GM23338 (cell line): ENCODE measurements around the gene CLTA. TPM values are rescaled to one million over a fixed set of nuclear protein-coding genes. Genes with fewer than 3 reads are reported as not detected.

Source experiments
- ATAC-seq: fragments of 200-7000 bp; cut with Tn5 transposase; 3 replicates; pipeline ENCODE4 v1.9.1; 2020
- DNase-seq: peaks from one replicate; pipeline ENCODE4 v3.0.0-alpha.2; 2015; ENCODE audit warnings: low spot score
- H2AFZ ChIP-seq: fragments of 200-600 bp; sonication (generic); 2 replicates; pipeline ENCODE4 v1.8.0; 2016; ENCODE audit warnings: antibody characterized with exemption, mild to moderate bottlenecking, moderate library complexity
- H3F3A ChIP-seq: fragments of 200-600 bp; sonication (generic); replicated peaks from 2 replicates; pipeline ENCODE4 v1.8.0; 2017; ENCODE audit warnings: antibody characterized with exemption, mixed run types, low read depth
- H3K27ac ChIP-seq: fragments of 200-600 bp; sonication (generic); 2 replicates; pipeline ENCODE4 v1.6.1; 2016; ENCODE audit warnings: low read depth
- H3K27me3 ChIP-seq: fragments of 200-600 bp; sonication (generic); 2 replicates; pipeline ENCODE4 v1.8.0; 2016; ENCODE audit warnings: mild to moderate bottlenecking, mixed run types, moderate library complexity; ENCODE audit not compliant: insufficient read depth
- H3K36me3 ChIP-seq: fragments of 200-600 bp; sonication (generic); 2 replicates; pipeline ENCODE4 v1.8.0; 2016; ENCODE audit warnings: mild to moderate bottlenecking; ENCODE audit not compliant: insufficient read depth
- H3K4me1 ChIP-seq: fragments of 200-600 bp; sonication (generic); 2 replicates; pipeline ENCODE4 v1.8.0; 2016; ENCODE audit warnings: mild to moderate bottlenecking, moderate library complexity; ENCODE audit not compliant: insufficient read depth
- H3K4me2 ChIP-seq: fragments of 200-600 bp; sonication (generic); 2 replicates; pipeline ENCODE4 v1.7.1; 2017; ENCODE audit warnings: mixed run types
- H3K4me3 ChIP-seq: fragments of 200-600 bp; sonication (generic); 2 replicates; pipeline ENCODE4 v1.6.1; 2016; ENCODE audit warnings: mixed run types
- H3K79me2 ChIP-seq: fragments of 200-600 bp; sonication (generic); replicated peaks from 2 replicates; pipeline ENCODE4 v1.8.0; 2017; ENCODE audit warnings: mild to moderate bottlenecking; ENCODE audit not compliant: insufficient read depth
- H3K9me2 ChIP-seq: fragments of 200-600 bp; sonication (generic); 2 replicates; pipeline ENCODE4 v1.8.0; 2017; ENCODE audit not compliant: insufficient read depth
- H4K20me1 ChIP-seq: fragments of 200-600 bp; sonication (generic); replicated peaks from 2 replicates; pipeline ENCODE4 v1.8.0; 2017; ENCODE audit warnings: mild to moderate bottlenecking; ENCODE audit not compliant: insufficient read depth
- H3K27ac Mint-ChIP-seq: 2 replicates; pipeline ENCODE4 v1.8.0; 2020; ENCODE audit warnings: inconsistent platforms, mild to moderate bottlenecking, moderate library complexity, mixed read lengths
- H3K27me3 Mint-ChIP-seq: 3 replicates; pipeline ENCODE4 v1.8.0; 2022; ENCODE audit warnings: low read depth, mild to moderate bottlenecking, moderate library complexity, mixed read lengths, inconsistent platforms; ENCODE audit not compliant: insufficient read depth, poor library complexity
- H3K36me3 Mint-ChIP-seq: 3 replicates; pipeline ENCODE4 v1.8.0; 2021; ENCODE audit warnings: low read depth, mild to moderate bottlenecking, inconsistent platforms, moderate library complexity, mixed read lengths
- H3K4me1 Mint-ChIP-seq: 3 replicates; pipeline ENCODE4 v1.8.0; 2020; ENCODE audit warnings: mild to moderate bottlenecking, inconsistent platforms, mixed read lengths
- H3K4me3 Mint-ChIP-seq: 3 replicates; pipeline ENCODE4 v1.8.0; 2021; ENCODE audit warnings: moderate library complexity, mild to moderate bottlenecking, inconsistent platforms, mixed read lengths
- H3K9me3 Mint-ChIP-seq: 3 replicates; pipeline ENCODE4 v1.8.0; 2020; ENCODE audit warnings: moderate library complexity, mild to moderate bottlenecking, inconsistent platforms, mixed read lengths
- CREB1 ChIP-seq: fragments of 250-450 bp; sonication (Bioruptor Pico); IDR thresholded peaks from 2 replicates; pipeline ENCODE4 v1.5.0; 2020; ENCODE audit warnings: low read depth, mild to moderate bottlenecking, moderate library complexity
- CTCF ChIP-seq, 2 experiments: fragments of 200-600 bp in 1 of 2; sonication (generic) in 1 of 2; conservative IDR thresholded peaks; 2 replicates each; pipeline versions ENCODE4 v1.5.1 to v1.6.1; 2016 to 2017; ENCODE audit warnings: antibody characterized with exemption in 2 of 2, low read depth in 2 of 2, mild to moderate bottlenecking in 2 of 2, moderate library complexity in 1 of 2
- ETS1 ChIP-seq: IDR thresholded peaks from 2 replicates; pipeline ENCODE4 v1.6.1; 2016; ENCODE audit warnings: antibody characterized with exemption
- EZH2 ChIP-seq: fragments of 200-600 bp; sonication (generic); IDR thresholded peaks from one replicate; pipeline ENCODE4 v1.8.0; 2017; ENCODE audit warnings: antibody characterized with exemption, mild to moderate bottlenecking, low read depth; ENCODE audit not compliant: unreplicated experiment
- EZH2phosphoT487 ChIP-seq: fragments of 200-600 bp; sonication (generic); IDR thresholded peaks from one replicate; pipeline ENCODE4 v1.8.1; 2018; ENCODE audit warnings: antibody characterized with exemption; ENCODE audit not compliant: unreplicated experiment
- JUNB ChIP-seq: IDR thresholded peaks from one replicate; pipeline ENCODE4 v1.6.1; 2016; ENCODE audit warnings: antibody characterized with exemption; ENCODE audit not compliant: unreplicated experiment
- NANOG ChIP-seq: IDR thresholded peaks from 2 replicates; pipeline ENCODE4 v1.6.1; 2016; ENCODE audit warnings: antibody characterized with exemption, borderline replicate concordance
- POLR2AphosphoS5 ChIP-seq: IDR thresholded peaks from 2 replicates; pipeline ENCODE4 v1.6.1; 2016; ENCODE audit warnings: antibody characterized with exemption, low read depth
- REST ChIP-seq: IDR thresholded peaks from one replicate; pipeline ENCODE4 v1.6.1; 2018; ENCODE audit warnings: antibody characterized with exemption; ENCODE audit not compliant: unreplicated experiment
- STAT1 ChIP-seq: IDR thresholded peaks from one replicate; pipeline ENCODE4 v1.6.1; 2016; ENCODE audit warnings: antibody characterized with exemption; ENCODE audit not compliant: unreplicated experiment
- ZNF114 ChIP-seq: fragments of 250-450 bp; sonication (Bioruptor Pico); IDR thresholded peaks from 2 replicates; pipeline ENCODE4 v1.5.0; 2020; ENCODE audit warnings: mild to moderate bottlenecking, moderate library complexity
- ZNF331 ChIP-seq: fragments of 250-450 bp; sonication (Bioruptor Pico); IDR thresholded peaks from 2 replicates; pipeline ENCODE4 v1.5.0; 2020; ENCODE audit warnings: low read depth, mild to moderate bottlenecking, moderate library complexity
- ZNF462 ChIP-seq: fragments of 250-450 bp; sonication (Bioruptor Pico); IDR thresholded peaks from 2 replicates; pipeline ENCODE4 v1.5.0; 2020; ENCODE audit warnings: mild to moderate bottlenecking, moderate library complexity
- polyA plus RNA-seq: library from polyadenylated mRNA; unstranded; fragments of >200 nt; fragmentation: Nextera tagmentation; extraction: Ambion mirVana; gene quantifications from 2 replicates; pipeline ENCODE4 v1.2.1, GENCODE V29; 2016
- total RNA-seq: library from RNA; depleted of rRNA; stranded (reverse); fragments of >200 nt; shearing (Covaris generic); gene quantifications from 2 replicates; pipeline ENCODE4 v1.2.3, GENCODE V29; 2014

CLTA gene
- total and polyA plus RNA-seq, 2 experiments from 2014 or later, result 223 to 259 TPM

GRCh38 chr9:36213387-36213786 lies 22.7 kb downstream of the CLTA start:
- Histone ChIP-seq H3F3A (0 out of 2 replicates have a peak, but pooled peaks cover 2% of the 10 kb centered on the region), H4K20me1 (peaks cover 46% of the 10 kb centered on the region), H2AFZ (no peak overlapping the region), H3K79me2 (peaks cover 50% of the 10 kb centered on the region), H3K4me2 (no peak overlapping the region), H3K27me3 (no peaks in the 10 kb centered on the region), H3K27ac (no peak overlapping the region), H3K4me1 (no peaks in the 10 kb centered on the region), H3K4me3 (no peak overlapping the region), H3K9me2 (no peaks in the 10 kb centered on the region), H3K36me3 (peaks cover 22% of the 10 kb centered on the region)
- Mint-ChIP-seq H3K27me3 (peaks cover 6% of the 10 kb centered on the region), H3K4me3 (no peak overlapping the region), H3K36me3 (peaks cover 58% of the 10 kb centered on the region), H3K4me1 (no peaks in the 10 kb centered on the region), H3K9me3 (no peaks in the 10 kb centered on the region), H3K27ac (no peak overlapping the region)
- DNase-seq (no peak), ATAC-seq (no peak)
- TF ChIP-seq CREB1 (CRISPR knock-in tag), result no peak
- no peak for TF ChIP-seq ZNF462
- no peak for TF ChIP-seq ZNF114
- TF ChIP-seq EZH2phosphoT487, result no peak
- no peak for TF ChIP-seq ZNF331 (CRISPR knock-in tag)
- TF ChIP-seq EZH2, result no peak
- TF ChIP-seq STAT1, result no peak
- TF ChIP-seq ETS1, result no peak
- TF ChIP-seq CTCF (conservative IDR thresholded peaks at IDR 0.05; ENCODE audit: low read depth in 2 of 2), result no peak
- no peak for TF ChIP-seq POLR2AphosphoS5
- no peak for TF ChIP-seq JUNB
- TF ChIP-seq REST, result no peak
- TF ChIP-seq NANOG, result no peak
